ENCODE data around the gene NEDD9.

- no peak for TF ChIP-seq GLI2 (tag by site-specific recombination; IDR thresholded peaks at IDR 0.05; ENCODE audit: borderline replicate concordance, low read depth)
- no peak for TF ChIP-seq CTCF (tag by site-specific recombination; IDR thresholded peaks at IDR 0.05)
- TF ChIP-seq ZNF513 (tag by site-specific recombination; IDR thresholded peaks at IDR 0.05), result no peak
- no peak for TF ChIP-seq SETDB1 (IDR thresholded peaks at IDR 0.05; ENCODE audit: insufficient read length, low read length)
- TF ChIP-seq ZNF274 (IDR thresholded peaks at IDR 0.05; ENCODE audit: low read length), result no peak
- no peak for TF ChIP-seq ZNF274 (tag by site-specific recombination; IDR thresholded peaks at IDR 0.05; ENCODE audit: borderline replicate concordance)
- TF ChIP-seq ZNF175 (tag by site-specific recombination; IDR thresholded peaks at IDR 0.05), result no peak
- no peak for TF ChIP-seq ZNF580 (tag by site-specific recombination; IDR thresholded peaks at IDR 0.05)
- TF ChIP-seq OVOL3 (tag by site-specific recombination; IDR thresholded peaks at IDR 0.05), result no peak
- no peak for TF ChIP-seq ZNF792 (tag by site-specific recombination; IDR thresholded peaks at IDR 0.05)
- TF ChIP-seq ZBTB17 (tag by site-specific recombination; IDR thresholded peaks at IDR 0.05), result no peak
- TF ChIP-seq ZBTB7A (tag by site-specific recombination; IDR thresholded peaks at IDR 0.05; ENCODE audit: low read depth), result no peak
- TF ChIP-seq ZSCAN5A (tag by site-specific recombination; IDR thresholded peaks at IDR 0.05), result no peak
- TF ChIP-seq ZNF530 (tag by site-specific recombination; IDR thresholded peaks at IDR 0.05; ENCODE audit: low read depth), result no peak
Observed at GRCh38 chr6:11136809-11137208, 95.7 kb downstream of the NEDD9 start.
